ENCODE data around the gene CUL7. TPM values are rescaled to one million over a fixed set of nuclear protein-coding genes. Genes with fewer than 3 reads are reported as not detected.

Gene CUL7
- total RNA-seq, 1 experiment from 2014 or later, result 23.5 TPM

DNA sequence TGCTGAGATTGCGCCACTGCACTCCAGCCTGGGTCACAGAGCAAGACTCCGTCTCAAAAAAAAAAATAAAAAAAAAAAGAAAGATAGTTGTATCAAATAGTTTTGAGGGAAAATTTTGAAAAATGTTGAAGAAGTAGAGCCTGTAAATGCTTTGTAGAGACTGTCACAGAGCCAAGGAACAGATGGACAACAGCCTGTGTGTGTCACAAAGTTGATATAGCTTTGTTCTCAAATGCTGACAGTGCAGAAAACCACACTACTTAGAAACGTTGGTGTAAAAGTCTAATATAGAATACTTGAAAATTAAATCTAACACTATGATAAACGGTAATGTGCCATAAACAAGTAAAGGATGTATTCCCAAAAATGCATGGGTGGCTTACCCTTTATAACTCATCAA lies 47.8 kb upstream of the CUL7 start:
- no peak for DNase-seq

More for the DNA sequence above, 47.8 kb upstream of the CUL7 start:
- Histone ChIP-seq H3K56ac (ENCODE audit: insufficient read length, low read depth, low read length) (no peak overlapping the region), H4K8ac (replicated peaks; ENCODE audit: insufficient read length, low read depth, low read length) (no peak overlapping the region), H3K79me2 (ENCODE audit: insufficient read depth, low read length) (peaks cover 3% of the 10 kb centered on the region; the same call in 1 of the 2 replicates), H2BK12ac (ENCODE audit: insufficient read length, low read depth, low read length) (no peak overlapping the region), H4K5ac (ENCODE audit: insufficient read length, low read depth, low read length) (no peak overlapping the region), H3K23ac (ENCODE audit: insufficient read length, low read depth, low read length) (no peak overlapping the region), H2AK5ac (ENCODE audit: insufficient read length, low read length) (no peak overlapping the region), H3K4me2 (ENCODE audit: insufficient read depth, insufficient read length, low read length) (no peak overlapping the region), H2BK15ac (ENCODE audit: low read depth, low read length) (no peak overlapping the region), H3K23me2 (ENCODE audit: insufficient read length, low read depth, low read length, poor library complexity, severe bottlenecking) (no peaks in the 10 kb centered on the region), H2BK20ac (ENCODE audit: low read depth, low read length, poor library complexity, severe bottlenecking) (no peak overlapping the region), H2BK5ac (ENCODE audit: insufficient read length, low read length) (no peak overlapping the region), H2AFZ (ENCODE audit: low read length) (no peak overlapping the region), H4K91ac (ENCODE audit: insufficient read length, low read depth, low read length) (no peak overlapping the region), H3K18ac (ENCODE audit: insufficient read length, low read depth, low read length) (no peak overlapping the region), H3K4me1 (ENCODE audit: insufficient read depth, low read length) (peaks cover 12% of the 10 kb centered on the region; the same call in 1 of the 2 replicates), H3K79me1 (ENCODE audit: insufficient read depth, low read depth, low read length, poor library complexity, severe bottlenecking) (no peaks in the 10 kb centered on the region), H3K14ac (ENCODE audit: insufficient read depth, low read length) (no peak overlapping the region), H3T11ph (ENCODE audit: low read length) (no peak overlapping the region), H3K27ac (ENCODE audit: insufficient read length, low read depth, low read length) (no peak overlapping the region), H3K9ac (ENCODE audit: extremely low read depth, insufficient read length, low read length) (no peak overlapping the region), H3K27me3 (ENCODE audit: insufficient read depth, low read length) (no peaks in the 10 kb centered on the region), H3K9me3 (ENCODE audit: control insufficient read depth, low read depth, low read length) (no peaks in the 10 kb centered on the region), H3K4ac (ENCODE audit: low read depth, low read length) (no peak overlapping the region), H4K20me1 (ENCODE audit: control insufficient read depth, insufficient read depth, insufficient read length) (no peaks in the 10 kb centered on the region), H2BK120ac (ENCODE audit: low read depth, low read length, poor library complexity, severe bottlenecking) (no peak overlapping the region)
- TF ChIP-seq, protein P1, sequence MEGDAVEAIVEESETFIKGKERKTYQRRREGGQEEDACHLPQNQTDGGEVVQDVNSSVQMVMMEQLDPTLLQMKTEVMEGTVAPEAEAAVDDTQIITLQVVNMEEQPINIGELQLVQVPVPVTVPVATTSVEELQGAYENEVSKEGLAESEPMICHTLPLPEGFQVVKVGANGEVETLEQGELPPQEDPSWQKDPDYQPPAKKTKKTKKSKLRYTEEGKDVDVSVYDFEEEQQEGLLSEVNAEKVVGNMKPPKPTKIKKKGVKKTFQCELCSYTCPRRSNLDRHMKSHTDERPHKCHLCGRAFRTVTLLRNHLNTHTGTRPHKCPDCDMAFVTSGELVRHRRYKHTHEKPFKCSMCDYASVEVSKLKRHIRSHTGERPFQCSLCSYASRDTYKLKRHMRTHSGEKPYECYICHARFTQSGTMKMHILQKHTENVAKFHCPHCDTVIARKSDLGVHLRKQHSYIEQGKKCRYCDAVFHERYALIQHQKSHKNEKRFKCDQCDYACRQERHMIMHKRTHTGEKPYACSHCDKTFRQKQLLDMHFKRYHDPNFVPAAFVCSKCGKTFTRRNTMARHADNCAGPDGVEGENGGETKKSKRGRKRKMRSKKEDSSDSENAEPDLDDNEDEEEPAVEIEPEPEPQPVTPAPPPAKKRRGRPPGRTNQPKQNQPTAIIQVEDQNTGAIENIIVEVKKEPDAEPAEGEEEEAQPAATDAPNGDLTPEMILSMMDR (conservative IDR thresholded peaks at IDR 0.05), result no peak
- Mint-ChIP-seq H3K4me3 (no peak overlapping the region), H3K4me1 (peaks cover 40 to 44% of the 10 kb centered on the region in 2 experiments), H3K36me3 (ENCODE audit: insufficient read depth in 1 of 3, low read depth in 3 of 3) (peaks cover 5 to 12% (median 6%) of the 10 kb centered on the region in 3 experiments; a peak in 4 of 7 replicates), H3K27me3 (ENCODE audit: low read depth) (no peaks in the 10 kb centered on the region), H3K9me3 (no peaks in the 10 kb centered on the region), H3K27ac (no peak overlapping the region)
- no CpG with 5 or more reads among the region's 4 CpGs for WGBS (ENCODE audit: extremely low coverage, insufficient read length, low lambda C conversion rate)

Data from H9 (cell line).